ENCODE measurements around the gene PLA2R1.

- TF ChIP-seq CTCF (IDR thresholded peaks at IDR 0.05; ENCODE audit: low read depth, low read length) (no peak), EZH2phosphoT487 (IDR thresholded peaks at IDR 0.05; ENCODE audit: low read depth) (no peak)
Measured at GRCh38 chr2:159961037-159961436, 101.4 kb downstream of the PLA2R1 start.

Data from OCI-LY3 (cell line).